HCT116 (cell line): Measurements from ENCODE around the gene WDR59. TPM values are rescaled to one million over a fixed set of nuclear protein-coding genes. Genes with fewer than 3 reads are reported as not detected.

Experiments
- ATAC-seq: fragments of 200-7000 bp; cut with Tn5 transposase; 2 replicates; pipeline ENCODE4 v1.9.1; 2020; ENCODE audit warnings: mild to moderate bottlenecking, moderate library complexity
- BruUV-seq: library from RNA; stranded (reverse); fragments of 400-500 nt; replicated peaks from 2 replicates; lab custom pipeline; 2021; lab: Mats Ljungman, UMichigan
- CTCF ChIA-PET: fragments of 300-600 bp; sonication (Branson Sonifier 250); formaldehyde crosslinking; loops from one replicate; lab custom pipeline; 2021; ENCODE audit warnings: antibody characterized with exemption; lab: Charles Lee
- POLR2A ChIA-PET: fragments of 300-600, 350-600 bp; sonication (Branson Sonifier 250); formaldehyde crosslinking; loops from one replicate; lab custom pipeline; 2021; ENCODE audit warnings: antibody characterized with exemption; lab: Charles Lee
- RAD21 ChIA-PET, 2 experiments: fragments of 300-600 bp; sonication (Branson Sonifier 250); formaldehyde crosslinking; loops; one replicate each; lab custom pipeline; 2023; ENCODE audit warnings: low total read pairs in 2 of 2; ENCODE audit not compliant: uncharacterized antibody in 2 of 2, unreplicated experiment in 2 of 2, low non-redundant PET in 1 of 2; lab: Charles Lee
- DNase-seq: peaks from one replicate; pipeline ENCODE4 v3.0.0-alpha.2; 2010; ENCODE audit warnings: low read depth, low spot score
- H2AFZ ChIP-seq: fragments of 200-600 bp; shearing (Covaris generic), sonication (generic); 2 replicates; pipeline ENCODE4 v1.6.1; 2017; ENCODE audit warnings: low read depth, mixed run types, mixed read lengths, antibody characterized with exemption, low read length; ENCODE audit not compliant: poor library complexity, severe bottlenecking
- H3K27ac ChIP-seq: 2 replicates; pipeline ENCODE4 v1.5.1; 2012; ENCODE audit warnings: low read depth, low read length
- H3K27me3 ChIP-seq: fragments of 200-600 bp; sonication (generic); 2 replicates; pipeline ENCODE4 v1.6.1; 2016; ENCODE audit warnings: mixed run types, low read length, mixed read lengths; ENCODE audit not compliant: insufficient read depth
- H3K36me3 ChIP-seq, 2 experiments: fragments of 200-500 bp in 1 of 2; fragments of 200-600 bp in 1 of 2; sonication (Bioruptor generic) in 1 of 2; sonication (generic) in 1 of 2; 2 replicates each; pipeline versions ENCODE4 v1.5.1 to v1.6.1; 2014 to 2016; ENCODE audit warnings: low read length in 2 of 2, inconsistent platforms in 1 of 2, mixed read lengths in 1 of 2, mixed run types in 1 of 2; ENCODE audit not compliant: insufficient read depth in 2 of 2, control insufficient read depth in 1 of 2
- H3K4me1 ChIP-seq, 2 experiments: fragments of 200-600 bp in 1 of 2; sonication (generic) in 1 of 2; 2 replicates each; pipeline versions ENCODE4 v1.5.1 to v1.6.1; 2012 to 2017; ENCODE audit warnings: low read length in 2 of 2, inconsistent platforms in 1 of 2, mild to moderate bottlenecking in 1 of 2, mixed read lengths in 1 of 2, mixed run types in 1 of 2, moderate library complexity in 1 of 2; ENCODE audit not compliant: insufficient read depth in 2 of 2, control insufficient read depth in 1 of 2
- H3K4me2 ChIP-seq: fragments of 200-600 bp; sonication (generic); 2 replicates; pipeline ENCODE4 v1.6.1; 2017; ENCODE audit warnings: mixed run types, low read length, mixed read lengths
- H3K4me3 ChIP-seq, 2 experiments: fragments of 200-600 bp in 1 of 2; sonication (generic) in 1 of 2; replicated peaks in 1 of 2; 2 replicates each; pipeline ENCODE4 v1.5.1; 2011 to 2016; ENCODE audit warnings: low read length in 2 of 2, control low read depth in 1 of 2, low read depth in 1 of 2, mild to moderate bottlenecking in 1 of 2, mixed read lengths in 1 of 2, mixed run types in 1 of 2
- H3K79me2 ChIP-seq: fragments of 200-600 bp; sonication (generic); 2 replicates; pipeline ENCODE4 v1.6.1; 2017; ENCODE audit warnings: mild to moderate bottlenecking, mixed run types, low read length, moderate library complexity, mixed read lengths; ENCODE audit not compliant: insufficient read depth
- H3K9ac ChIP-seq: fragments of 200-600 bp; sonication (generic); 2 replicates; pipeline ENCODE4 v1.6.1; 2016; ENCODE audit warnings: low read length, mixed read lengths
- H3K9me2 ChIP-seq: fragments of 200-600 bp; sonication (generic), shearing (Covaris generic); 2 replicates; pipeline ENCODE4 v1.6.1; 2017; ENCODE audit warnings: mixed run types, mild to moderate bottlenecking, moderate library complexity; ENCODE audit not compliant: insufficient read depth
- H3K9me3 ChIP-seq, 2 experiments: fragments of 200-500 bp in 1 of 2; fragments of 200-600 bp in 1 of 2; sonication (Bioruptor generic) in 1 of 2; sonication (generic) in 1 of 2; 2 replicates each; pipeline ENCODE4 v1.6.1; 2014 to 2017; ENCODE audit warnings: low read length in 2 of 2, mixed read lengths in 2 of 2, inconsistent platforms in 1 of 2, low read depth in 1 of 2, mild to moderate bottlenecking in 1 of 2, mixed run types in 1 of 2, moderate library complexity in 1 of 2; ENCODE audit not compliant: control insufficient read depth in 1 of 2, insufficient read depth in 1 of 2
- H4K20me1 ChIP-seq: fragments of 200-600 bp; sonication (generic), shearing (Covaris generic); 2 replicates; pipeline ENCODE4 v1.6.1; 2017; ENCODE audit warnings: mixed run types, mild to moderate bottlenecking, moderate library complexity; ENCODE audit not compliant: insufficient read depth
- EGR1 ChIP-seq: IDR thresholded peaks from 2 replicates; pipeline ENCODE4 v1.6.1; 2012; ENCODE audit warnings: low read depth
- ELF1 ChIP-seq: IDR thresholded peaks from 2 replicates; pipeline ENCODE4 v1.6.1; 2012; ENCODE audit warnings: low read depth, borderline replicate concordance
- EZH2 ChIP-seq: fragments of 200-600 bp; sonication (generic); IDR thresholded peaks from 2 replicates; pipeline ENCODE4 v1.6.1; 2017; ENCODE audit warnings: antibody characterized with exemption, mixed run types
- EZH2phosphoT487 ChIP-seq: fragments of 200-600 bp; IDR thresholded peaks from 2 replicates; pipeline ENCODE4 v1.6.1; 2018; ENCODE audit warnings: antibody characterized with exemption, borderline replicate concordance
- FOSL1 ChIP-seq: IDR thresholded peaks from 2 replicates; pipeline ENCODE4 v1.6.1; 2012; ENCODE audit warnings: low read depth
- MAX ChIP-seq: IDR thresholded peaks from 2 replicates; pipeline ENCODE4 v1.6.1; 2012
- POLR2A ChIP-seq: IDR thresholded peaks from 2 replicates; pipeline ENCODE4 v1.7.0; 2011; ENCODE audit warnings: borderline replicate concordance; ENCODE audit not compliant: insufficient read depth, insufficient read length; ENCODE audit errors: extremely low read depth
- RAD21 ChIP-seq: IDR thresholded peaks from 2 replicates; pipeline ENCODE4 v1.6.1; 2012; ENCODE audit warnings: low read depth, mild to moderate bottlenecking
- SRF ChIP-seq: IDR thresholded peaks from 2 replicates; pipeline ENCODE4 v1.6.1; 2012; ENCODE audit warnings: low read depth
- TCF7L2 ChIP-seq: IDR thresholded peaks from 2 replicates; pipeline ENCODE4 v1.7.0; 2011; ENCODE audit warnings: borderline replicate concordance, inconsistent platforms; ENCODE audit not compliant: insufficient read depth, insufficient read length; ENCODE audit errors: extremely low read depth
- YY1 ChIP-seq: IDR thresholded peaks from 2 replicates; pipeline ENCODE4 v1.6.1; 2011; ENCODE audit warnings: low read length, low read depth, moderate library complexity, mild to moderate bottlenecking; ENCODE audit not compliant: insufficient replicate concordance; ENCODE audit errors: extremely low read depth
- ZBTB33 ChIP-seq: IDR thresholded peaks from 2 replicates; pipeline ENCODE4 v1.6.1; 2011; ENCODE audit warnings: mild to moderate bottlenecking, low read length, moderate library complexity; ENCODE audit not compliant: insufficient replicate concordance; ENCODE audit errors: extremely low read depth
- ZFX ChIP-seq: fragments of 450-650 bp; IDR thresholded peaks from 2 replicates; pipeline ENCODE4 v1.6.1; 2017
- ZNF274 ChIP-seq: fragments of 200-500 bp; sonication (Bioruptor generic); IDR thresholded peaks from 2 replicates; pipeline ENCODE4 v1.6.1; 2014; ENCODE audit warnings: mild to moderate bottlenecking, low read depth, low read length, inconsistent platforms
- intact Hi-C: fragments of 100-400 bp; cut with micrococcal nuclease; formaldehyde crosslinking; loops from 2 replicates; pipeline ENCODE4 v1.10.0; 2022
- total RNA-seq: library from RNA; stranded (reverse); gene quantifications from one replicate; pipeline ENCODE4 v1.2.1, GENCODE V29; 2021; ENCODE audit not compliant: unreplicated experiment

Gene WDR59
- total RNA-seq, 1 experiment from 2014 or later: 96.9 TPM

GRCh38 chr16:75023009-75023408 lies 38.1 kb upstream of the WDR59 start:
- Histone ChIP-seq H3K4me2 (no peak overlapping the region), H3K27me3 (no peaks in the 10 kb centered on the region), H2AFZ (no peak overlapping the region), H3K4me3 (no peak overlapping the region), H3K9ac (no peak overlapping the region), H3K9me3 (peaks cover 6 to 16% of the 10 kb centered on the region in 2 experiments; a peak in 2 of 4 replicates), H4K20me1 (0 out of 2 replicates have a peak, but pooled peaks cover 4% of the 10 kb centered on the region), H3K4me1 (peaks cover 26 to 48% of the 10 kb centered on the region in 2 experiments), H3K27ac (no peak overlapping the region), H3K9me2 (no peaks in the 10 kb centered on the region), H3K36me3 (no peaks in the 10 kb centered on the region), H3K79me2 (peaks cover 80% of the 10 kb centered on the region)
- TF ChIP-seq EZH2: no peak
- no peak for TF ChIP-seq ZBTB33
- no peak for TF ChIP-seq SRF
- TF ChIP-seq ZNF274: no peak
- no peak for TF ChIP-seq RAD21
- TF ChIP-seq FOSL1: no peak
- no peak for TF ChIP-seq EGR1
- ATAC-seq (no peak), DNase-seq (no peak)
- RAD21 ChIA-PET: no interaction called here
- CTCF ChIA-PET: no interaction called here
- no TSS peak for BruUV-seq
- POLR2A ChIA-PET: no interaction called here
- intact Hi-C loops: no loop called here

- Histone ChIP-seq H3K36me3 (no peaks in the 10 kb centered on the region), H4K20me1 (0 out of 2 replicates have a peak, but pooled peaks cover 4% of the 10 kb centered on the region), H3K27ac (no peak overlapping the region), H3K4me3 (no peak overlapping the region), H3K4me1 (peaks cover 27 to 48% of the 10 kb centered on the region in 2 experiments), H2AFZ (no peak overlapping the region), H3K9ac (no peak overlapping the region), H3K9me3 (peaks cover 6 to 16% of the 10 kb centered on the region in 2 experiments; a peak in 2 of 4 replicates), H3K9me2 (no peaks in the 10 kb centered on the region), H3K4me2 (no peak overlapping the region)
- no peak for DNase-seq
- intact Hi-C loops: no loop called here
- POLR2A ChIA-PET: no interaction called here
- no peak for ATAC-seq
- TF ChIP-seq ZNF274: no peak
- TF ChIP-seq ZFX: no peak
- TF ChIP-seq ELF1: no peak
- TF ChIP-seq EZH2: no peak
- no peak for TF ChIP-seq RAD21
- TF ChIP-seq EZH2phosphoT487: no peak
- no peak for TF ChIP-seq EGR1
- TF ChIP-seq POLR2A: no peak
- no peak for TF ChIP-seq YY1
- TF ChIP-seq MAX: no peak
- TF ChIP-seq TCF7L2: no peak
- no peak for TF ChIP-seq FOSL1
- TF ChIP-seq SRF: no peak
- TF ChIP-seq, all 23 proteins: peak for 0
- ChIA-PET CTCF (no interaction called here), RAD21 (no interaction called here)
- H3K27me3 ChIP-seq: no peaks in the 10 kb centered on the region
- no TSS peak for BruUV-seq
- peaks cover 80% of the 10 kb centered on the region for H3K79me2 ChIP-seq
Measured at GRCh38 chr16:75022567-75022966, 37.6 kb upstream of the WDR59 start.
